ENCODE data around the gene SLC25A38.

The SLC25A38 gene

DNA sequence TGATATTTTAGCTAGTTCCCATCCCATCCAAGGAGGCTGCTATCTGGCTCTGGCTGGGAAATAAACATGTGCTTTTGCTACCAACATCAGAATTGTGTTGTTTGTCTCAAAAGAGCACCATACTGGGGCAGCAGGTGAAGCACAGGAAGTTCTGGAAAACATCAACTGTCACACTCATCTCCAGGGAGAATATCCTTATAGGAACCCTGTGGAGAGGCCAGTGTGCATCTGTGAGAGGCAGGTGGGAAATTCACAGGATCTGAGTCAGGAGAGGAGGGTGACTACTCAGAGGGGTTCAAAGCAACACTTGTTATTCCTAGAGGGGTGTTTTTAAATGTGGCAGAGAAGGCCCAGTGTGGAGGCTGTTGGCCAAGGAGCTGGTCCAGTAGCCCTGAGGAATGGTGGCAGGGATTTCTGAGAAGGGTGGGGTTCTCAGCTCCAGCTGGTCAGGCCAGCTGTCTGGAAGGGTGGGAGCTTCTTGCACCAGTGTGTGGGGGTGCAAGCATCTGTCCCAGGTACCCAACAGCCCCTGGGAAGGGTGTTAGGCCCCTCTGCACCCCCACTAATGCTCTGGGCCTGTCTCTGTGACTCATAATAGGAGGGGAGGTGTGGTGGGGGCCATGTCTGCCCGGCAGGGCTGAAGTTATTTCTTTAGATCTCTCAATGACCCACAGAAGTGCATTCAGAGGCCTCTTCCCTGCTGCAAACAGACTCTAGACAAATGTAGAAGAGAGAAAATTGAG, 52.0 kb downstream of the SLC25A38 start:
- Histone ChIP-seq H3K9me2 (replicated peaks; ENCODE audit: low read depth, low read length) (no peaks in the 10 kb centered on the region), H3K9me3 (ENCODE audit: insufficient read depth, low read depth, low read length) (no peaks in the 10 kb centered on the region)

DNA sequence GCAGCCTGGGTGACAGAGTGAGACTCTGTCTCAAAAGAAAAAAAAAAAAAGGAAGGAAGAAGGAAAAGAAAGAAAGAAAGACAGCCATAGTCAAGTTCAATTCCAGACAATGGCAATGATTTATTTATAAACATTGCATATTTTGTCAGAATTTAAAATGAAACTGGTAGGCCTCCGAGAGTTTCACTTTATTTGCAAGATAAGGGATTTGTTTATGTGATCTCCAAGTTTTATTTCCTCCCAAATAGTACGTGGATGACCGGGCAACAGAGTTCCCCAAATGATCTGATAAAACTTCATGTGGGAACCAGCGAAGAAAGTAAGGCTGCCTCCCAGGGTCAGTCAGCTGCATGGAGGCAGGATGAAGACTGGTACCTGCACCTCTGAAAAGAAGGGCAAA, 55.7 kb downstream of the SLC25A38 start:
- Histone ChIP-seq H3K4me2 (ENCODE audit: low read depth, low read length, poor library complexity, severe bottlenecking) (no peak overlapping the region), H3K4me3 (ENCODE audit: low read length, poor library complexity, severe bottlenecking) (no peak overlapping the region), H3K9ac (ENCODE audit: low read depth, low read length, poor library complexity, severe bottlenecking) (no peak overlapping the region), H3K79me2 (ENCODE audit: insufficient read depth, low read length) (no peaks in the 10 kb centered on the region), H3K4me1 (ENCODE audit: insufficient read depth, low read length, poor library complexity, severe bottlenecking) (no peaks in the 10 kb centered on the region), H3F3A (ENCODE audit: low read depth) (no peaks in the 10 kb centered on the region), H4K20me1 (ENCODE audit: insufficient read depth, low read length, poor library complexity, severe bottlenecking) (no peaks in the 10 kb centered on the region), H3K36me3 (ENCODE audit: insufficient read depth, low read length) (no peaks in the 10 kb centered on the region), H3K9me2 (replicated peaks; ENCODE audit: low read depth, low read length) (no peaks in the 10 kb centered on the region), H3K9me3 (ENCODE audit: insufficient read depth, low read depth, low read length) (no peaks in the 10 kb centered on the region), H2AFZ (ENCODE audit: low read length) (no peak overlapping the region), H3K27me3 (ENCODE audit: insufficient read depth, low read length, poor library complexity, severe bottlenecking) (no peaks in the 10 kb centered on the region)
- TF ChIP-seq, protein P1, sequence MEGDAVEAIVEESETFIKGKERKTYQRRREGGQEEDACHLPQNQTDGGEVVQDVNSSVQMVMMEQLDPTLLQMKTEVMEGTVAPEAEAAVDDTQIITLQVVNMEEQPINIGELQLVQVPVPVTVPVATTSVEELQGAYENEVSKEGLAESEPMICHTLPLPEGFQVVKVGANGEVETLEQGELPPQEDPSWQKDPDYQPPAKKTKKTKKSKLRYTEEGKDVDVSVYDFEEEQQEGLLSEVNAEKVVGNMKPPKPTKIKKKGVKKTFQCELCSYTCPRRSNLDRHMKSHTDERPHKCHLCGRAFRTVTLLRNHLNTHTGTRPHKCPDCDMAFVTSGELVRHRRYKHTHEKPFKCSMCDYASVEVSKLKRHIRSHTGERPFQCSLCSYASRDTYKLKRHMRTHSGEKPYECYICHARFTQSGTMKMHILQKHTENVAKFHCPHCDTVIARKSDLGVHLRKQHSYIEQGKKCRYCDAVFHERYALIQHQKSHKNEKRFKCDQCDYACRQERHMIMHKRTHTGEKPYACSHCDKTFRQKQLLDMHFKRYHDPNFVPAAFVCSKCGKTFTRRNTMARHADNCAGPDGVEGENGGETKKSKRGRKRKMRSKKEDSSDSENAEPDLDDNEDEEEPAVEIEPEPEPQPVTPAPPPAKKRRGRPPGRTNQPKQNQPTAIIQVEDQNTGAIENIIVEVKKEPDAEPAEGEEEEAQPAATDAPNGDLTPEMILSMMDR (conservative IDR thresholded peaks at IDR 0.05; ENCODE audit: low read length) = no peak
- TF ChIP-seq EZH2phosphoT487 (IDR thresholded peaks at IDR 0.05; ENCODE audit: borderline replicate concordance) = no peak

More for the DNA sequence above, 52.0 kb downstream of the SLC25A38 start:
- Histone ChIP-seq H2AFZ (ENCODE audit: low read length) (no peak overlapping the region), H3F3A (ENCODE audit: low read depth) (no peaks in the 10 kb centered on the region), H3K4me3 (ENCODE audit: low read length, poor library complexity, severe bottlenecking) (no peak overlapping the region), H3K79me2 (ENCODE audit: insufficient read depth, low read length) (no peaks in the 10 kb centered on the region), H3K4me1 (ENCODE audit: insufficient read depth, low read length, poor library complexity, severe bottlenecking) (no peaks in the 10 kb centered on the region), H3K36me3 (ENCODE audit: insufficient read depth, low read length) (no peaks in the 10 kb centered on the region), H3K27me3 (ENCODE audit: insufficient read depth, low read length, poor library complexity, severe bottlenecking) (no peaks in the 10 kb centered on the region), H3K9ac (ENCODE audit: low read depth, low read length, poor library complexity, severe bottlenecking) (no peak overlapping the region), H4K20me1 (ENCODE audit: insufficient read depth, low read length, poor library complexity, severe bottlenecking) (no peaks in the 10 kb centered on the region), H3K4me2 (ENCODE audit: low read depth, low read length, poor library complexity, severe bottlenecking) (no peak overlapping the region)
- TF ChIP-seq EZH2phosphoT487 (IDR thresholded peaks at IDR 0.05; ENCODE audit: borderline replicate concordance) = no peak
- TF ChIP-seq, protein P1 (conservative IDR thresholded peaks at IDR 0.05; ENCODE audit: low read length) = no peak

DNA sequence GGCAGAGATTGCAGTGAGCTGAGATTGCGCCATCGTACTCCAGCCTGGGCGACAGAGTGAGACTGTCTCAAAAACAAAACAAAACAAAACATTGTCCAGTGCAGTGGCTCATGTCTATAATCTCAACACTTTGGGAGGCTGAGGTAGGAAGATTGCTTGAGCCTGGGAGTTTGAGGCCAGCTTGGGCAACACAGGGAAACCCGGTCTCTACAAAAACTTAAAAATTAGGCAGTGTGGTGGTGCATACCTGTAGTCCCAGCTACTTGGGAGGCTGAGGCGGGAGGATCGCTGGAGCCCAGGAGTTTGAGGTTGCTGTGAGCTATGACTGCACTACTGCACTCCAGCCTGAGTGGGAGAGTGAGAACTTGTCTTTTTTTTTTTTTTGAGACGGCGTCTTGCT, 57.1 kb downstream of the SLC25A38 start:
- H3K36me3 ChIP-seq (ENCODE audit: insufficient read depth, low read length) = no peaks in the 10 kb centered on the region

More for the DNA sequence above, 57.1 kb downstream of the SLC25A38 start:
- TF ChIP-seq EZH2phosphoT487 (IDR thresholded peaks at IDR 0.05; ENCODE audit: borderline replicate concordance) = no peak
- TF ChIP-seq, protein P1 (conservative IDR thresholded peaks at IDR 0.05; ENCODE audit: low read length) = no peak
- Histone ChIP-seq H3K4me2 (ENCODE audit: low read depth, low read length, poor library complexity, severe bottlenecking) (no peak overlapping the region), H3K4me3 (ENCODE audit: low read length, poor library complexity, severe bottlenecking) (no peak overlapping the region), H3K27me3 (ENCODE audit: insufficient read depth, low read length, poor library complexity, severe bottlenecking) (no peaks in the 10 kb centered on the region), H3K79me2 (ENCODE audit: insufficient read depth, low read length) (no peaks in the 10 kb centered on the region), H3K4me1 (ENCODE audit: insufficient read depth, low read length, poor library complexity, severe bottlenecking) (no peaks in the 10 kb centered on the region), H4K20me1 (ENCODE audit: insufficient read depth, low read length, poor library complexity, severe bottlenecking) (no peaks in the 10 kb centered on the region), H3K9me3 (ENCODE audit: insufficient read depth, low read depth, low read length) (no peaks in the 10 kb centered on the region), H2AFZ (ENCODE audit: low read length) (no peak overlapping the region), H3F3A (ENCODE audit: low read depth) (no peaks in the 10 kb centered on the region), H3K9ac (ENCODE audit: low read depth, low read length, poor library complexity, severe bottlenecking) (no peak overlapping the region), H3K9me2 (replicated peaks; ENCODE audit: low read depth, low read length) (no peaks in the 10 kb centered on the region)

Data from Loucy (cell line).